Left lobe of liver (tissue), 2 donors: Measurements from ENCODE around the gene SNTG2. TPM values are rescaled to one million over a fixed set of nuclear protein-coding genes. Genes with fewer than 3 reads are reported as not detected.
"Not testable (repeated sequence)": the region's sequence is repeated elsewhere in the genome, so short reads cannot be mapped to it uniquely, and the experiment has no call there.

ENCODE experiments used
- ATAC-seq: fragments of 200-7000 bp; cut with Tn5 transposase; one replicate; pipeline ENCODE4 v1.9.1; 2020; ENCODE audit warnings: mild to moderate bottlenecking, moderate library complexity
- DNase-seq: peaks from one replicate; pipeline ENCODE4 v3.0.0-alpha.2; 2020; ENCODE audit warnings: low spot score
- total RNA-seq: library from RNA; stranded (reverse); gene quantifications from one replicate; pipeline ENCODE4 v1.2.1, GENCODE V29; 2021
- donor health status: DM: no; HTN: no; CAD: no; lungs with moderate emphysema.
- donor health status: DM: no; HTN: yes; CAD: no.

SNTG2 gene
- total RNA-seq, 1 donor from 2014 or later = not detected

GRCh38 chr2:1223791-1224190, 273.1 kb downstream of the SNTG2 start:
- ATAC-seq (no peak), DNase-seq (no peak)

- ATAC-seq = no peak
- no peak for DNase-seq
These were observed 274.3 kb downstream of the SNTG2 start for GRCh38 chr2:1224901-1225300.

GRCh38 chr2:1226766-1227165, 276.1 kb downstream of the SNTG2 start:
- DNase-seq = no peak

GRCh38 chr2:1227274-1227900, 276.7 kb downstream of the SNTG2 start:
- ATAC-seq (no peak), DNase-seq (no peak)

More at GRCh38 chr2:1226766-1227165, 276.1 kb downstream of the SNTG2 start:
- no peak for ATAC-seq

GRCh38 chr2:1229596-1229995, 278.9 kb downstream of the SNTG2 start:
- not testable (repeated sequence) for DNase-seq, ATAC-seq

GRCh38 chr2:1230155-1230893, 279.7 kb downstream of the SNTG2 start:
- ATAC-seq = no peak
- DNase-seq = no peak

- ATAC-seq = no peak
- no peak for DNase-seq
These were observed 280.9 kb downstream of the SNTG2 start for GRCh38 chr2:1231466-1232063.

GRCh38 chr2:1233281-1233680, 282.6 kb downstream of the SNTG2 start:
- ATAC-seq (no peak), DNase-seq (no peak)

GRCh38 chr2:1234731-1235308, 284.2 kb downstream of the SNTG2 start:
- DNase-seq (no peak), ATAC-seq (no peak)

GRCh38 chr2:1235806-1236205, 285.2 kb downstream of the SNTG2 start:
- ATAC-seq = no peak
- no peak for DNase-seq

- DNase-seq (no peak), ATAC-seq (no peak)
These were observed 286.0 kb downstream of the SNTG2 start for GRCh38 chr2:1236606-1237005.

- ATAC-seq = no peak
These were observed 287.1 kb downstream of the SNTG2 start for GRCh38 chr2:1237783-1238182.

GRCh38 chr2:1238598-1239138, 288.0 kb downstream of the SNTG2 start:
- DNase-seq = no peak

More at GRCh38 chr2:1237783-1238182, 287.1 kb downstream of the SNTG2 start:
- DNase-seq = no peak

GRCh38 chr2:1245193-1245592, 294.5 kb downstream of the SNTG2 start:
- DNase-seq (no peak), ATAC-seq (no peak)

More at GRCh38 chr2:1238598-1239138, 288.0 kb downstream of the SNTG2 start:
- no peak for ATAC-seq

GRCh38 chr2:1246239-1246638, 295.6 kb downstream of the SNTG2 start:
- ATAC-seq (no peak), DNase-seq (no peak)

- no peak for ATAC-seq
These were observed 296.3 kb downstream of the SNTG2 start for GRCh38 chr2:1246991-1247390.

GRCh38 chr2:1248187-1248586, 297.5 kb downstream of the SNTG2 start:
- ATAC-seq (no peak), DNase-seq (no peak)

More at GRCh38 chr2:1246991-1247390, 296.3 kb downstream of the SNTG2 start:
- DNase-seq = no peak

- DNase-seq (no peak), ATAC-seq (no peak)
These were observed 299.4 kb downstream of the SNTG2 start for GRCh38 chr2:1249897-1250687.

- ATAC-seq (no peak), DNase-seq (no peak)
These were observed 300.9 kb downstream of the SNTG2 start for GRCh38 chr2:1251520-1251919.

GRCh38 chr2:1253629-1254028, 303.0 kb downstream of the SNTG2 start:
- no peak for ATAC-seq

More at GRCh38 chr2:1253629-1254028, 303.0 kb downstream of the SNTG2 start:
- DNase-seq = no peak
